SK-MEL-5 (cell line): ENCODE measurements around the gene NCOR2. TPM values are rescaled to one million over a fixed set of nuclear protein-coding genes. Genes with fewer than 3 reads are reported as not detected.

ENCODE experiments used
- DNase-seq: peaks from one replicate; pipeline ENCODE4 v3.0.0-alpha.2; 2016; ENCODE audit warnings: low read depth, low spot score
- in situ Hi-C: cut with HindIII; loops from 2 replicates; pipeline ENCODE4 v1.10.0; 2016; ENCODE audit warnings: low sequenced_read_pairs, high pct_unique_total_duplicates, low pct_unique_long_range_greater_than_20kb
- total RNA-seq: library from RNA; depleted of rRNA; stranded (reverse); fragments of >200 nt; shearing (Covaris generic); gene quantifications from 2 replicates; pipeline ENCODE4 v1.2.3, GENCODE V29; 2014

NCOR2 gene
- total RNA-seq, 1 experiment from 2014 or later: 23.3 TPM

GRCh38 chr12:124554429-124555029 is 12.9 kb downstream of the NCOR2 start:
- no peak for DNase-seq
- in situ Hi-C loops: no loop called here

GRCh38 chr12:124553862-124554428 is 13.5 kb downstream of the NCOR2 start:
- DNase-seq: no peak
- in situ Hi-C loops: no loop called here

- peak; percentile 16 for DNase-seq
Observed at GRCh38 chr12:124551268-124552144, 15.9 kb downstream of the NCOR2 start.

DNA sequence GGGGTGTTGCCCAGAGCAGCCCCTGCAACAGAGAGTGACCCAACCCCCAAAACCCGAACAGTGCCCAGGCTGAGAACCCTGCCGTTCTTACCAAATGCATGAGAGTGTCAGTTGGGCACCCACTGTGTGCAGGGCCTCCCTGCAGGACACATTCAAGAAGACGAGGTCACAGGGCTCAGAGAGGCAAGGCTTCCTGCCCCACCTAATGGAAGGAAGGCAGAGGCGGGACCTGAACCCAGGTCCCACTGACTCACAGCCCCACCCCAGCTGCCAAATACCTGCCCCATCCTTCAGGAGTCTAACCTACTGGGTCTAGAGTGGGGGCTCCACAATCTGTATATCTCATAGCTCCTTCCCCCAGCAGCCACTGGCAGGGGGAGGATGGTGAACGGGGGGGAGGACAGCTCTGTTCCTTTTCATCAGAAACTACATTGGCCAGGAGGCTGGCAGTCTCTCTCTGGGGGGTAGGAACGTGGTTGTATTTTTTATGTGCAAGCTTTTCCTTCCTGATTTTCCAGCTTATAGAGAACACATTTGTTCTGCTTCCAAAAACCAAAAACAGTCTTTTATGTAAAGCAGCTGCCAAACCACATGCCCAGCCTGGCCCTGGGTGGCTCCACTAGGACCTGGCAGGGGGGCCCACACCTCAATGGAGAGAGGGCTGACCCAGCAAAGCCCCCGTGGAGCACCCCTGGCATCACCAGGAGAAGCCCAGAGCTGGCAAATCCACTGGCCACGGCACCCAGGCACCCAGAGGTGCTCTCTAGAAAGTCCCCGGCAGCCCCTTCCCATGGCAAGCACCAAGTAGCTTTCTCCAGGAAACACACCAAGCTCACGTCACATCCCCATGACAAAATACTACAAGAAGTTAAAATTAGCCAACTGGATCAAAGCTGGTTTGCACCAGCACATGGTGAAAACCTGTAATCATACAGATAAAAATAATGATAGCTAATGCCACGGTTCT is 17.0 kb downstream of the NCOR2 start:
- DNase-seq: no peak

More at GRCh38 chr12:124551268-124552144, 15.9 kb downstream of the NCOR2 start:
- in situ Hi-C loops: no loop called here

GRCh38 chr12:124549629-124550028 is 17.8 kb downstream of the NCOR2 start:
- no peak for DNase-seq
- in situ Hi-C loops: no loop called here

More for the DNA sequence above, 17.0 kb downstream of the NCOR2 start:
- in situ Hi-C loops: no loop called here

- peak; percentile 53 for DNase-seq
- in situ Hi-C loops: no loop called here
Observed at GRCh38 chr12:124548854-124549378, 18.5 kb downstream of the NCOR2 start.

- no peak for DNase-seq
- in situ Hi-C loops: no loop called here
Observed at GRCh38 chr12:124547626-124548025, 19.8 kb downstream of the NCOR2 start.

GRCh38 chr12:124545508-124546418 is 21.6 kb downstream of the NCOR2 start:
- DNase-seq: no peak
- in situ Hi-C loops: no loop called here

DNA sequence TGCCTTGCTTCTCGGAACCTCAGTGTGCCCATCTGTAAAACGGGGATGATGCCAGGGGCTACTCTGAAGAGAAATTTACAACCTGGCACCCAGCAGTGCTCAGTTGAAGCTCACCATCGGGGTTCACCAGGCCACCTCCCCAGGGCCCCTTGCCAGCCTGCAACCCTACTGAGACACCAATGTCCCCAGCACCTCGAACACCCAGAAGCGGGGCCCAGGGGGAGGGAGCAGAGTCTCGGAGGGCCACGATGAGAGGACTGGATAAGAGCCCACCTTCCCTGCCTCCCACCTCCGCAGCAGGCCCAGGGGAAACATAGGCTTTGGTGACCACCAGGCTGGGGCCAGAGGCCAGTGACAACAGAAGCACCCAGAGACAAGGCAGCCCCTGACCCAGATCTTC is 22.4 kb downstream of the NCOR2 start:
- DNase-seq: no peak
- in situ Hi-C loops: no loop called here

GRCh38 chr12:124544311-124544970 is 23.0 kb downstream of the NCOR2 start:
- no peak for DNase-seq
- in situ Hi-C loops: no loop called here

DNA sequence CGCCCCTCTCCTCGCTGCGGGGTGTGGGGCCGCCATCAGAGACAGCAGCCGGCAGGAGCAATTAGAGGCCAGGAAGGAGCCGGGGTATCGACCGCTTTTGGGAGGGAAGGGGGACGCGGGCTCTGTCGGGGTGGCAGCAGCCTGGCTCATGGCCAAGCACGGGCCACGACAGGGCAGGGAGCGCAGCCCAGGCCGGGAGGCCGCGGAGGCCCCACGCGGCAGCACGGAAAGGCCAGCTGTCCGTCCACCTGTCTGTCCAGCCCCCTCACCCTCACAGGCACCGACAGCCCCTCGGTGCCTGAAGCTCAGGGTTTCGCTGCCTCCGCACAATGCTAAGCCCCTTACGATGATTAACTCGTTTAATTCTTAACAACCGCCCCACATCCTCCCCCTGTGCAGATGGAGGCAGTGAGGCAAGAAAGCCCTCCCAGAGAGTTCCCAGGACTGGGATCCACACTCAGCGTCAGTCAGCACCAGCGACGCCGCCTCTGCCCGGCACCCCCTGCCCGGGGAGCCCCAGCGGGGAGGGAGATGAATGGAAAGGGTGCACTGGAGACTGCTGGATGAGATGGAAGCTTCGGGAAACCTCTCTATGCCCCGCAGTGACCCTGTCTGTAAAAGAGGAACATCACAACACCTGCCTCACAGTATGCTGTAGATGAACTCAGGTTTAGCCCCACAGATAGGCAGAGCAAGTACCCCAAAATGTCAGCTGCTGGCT is 23.7 kb downstream of the NCOR2 start:
- in situ Hi-C loops: no loop called here
- no peak for DNase-seq

DNA sequence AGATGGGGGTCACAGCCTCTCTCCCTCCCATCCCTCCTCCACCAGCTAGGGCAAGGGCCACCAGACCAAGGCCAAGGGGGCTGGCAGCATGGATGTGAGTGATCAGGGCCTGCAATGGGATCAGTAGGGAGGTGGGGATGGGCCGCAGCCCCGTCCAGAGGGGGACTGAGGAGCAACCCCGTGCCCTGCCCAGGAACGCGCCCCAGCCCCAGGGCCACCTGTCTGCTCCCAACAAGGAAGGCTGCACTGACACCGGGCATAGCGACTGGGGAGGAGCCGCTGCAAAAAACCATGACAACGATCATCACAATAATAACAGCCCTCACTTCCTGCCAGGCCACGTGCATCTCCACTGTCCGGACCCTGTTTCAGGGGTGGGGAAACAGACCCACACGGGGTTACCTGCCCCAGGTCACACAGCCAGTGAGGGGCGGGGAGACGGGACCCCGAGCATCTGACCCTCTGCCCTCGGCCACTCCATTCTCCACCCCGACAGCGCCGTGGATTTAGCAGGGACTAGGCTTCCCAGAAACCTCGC is 24.3 kb downstream of the NCOR2 start:
- DNase-seq: no peak
- in situ Hi-C loops: no loop called here

- in situ Hi-C loops: no loop called here
- DNase-seq: no peak
Observed at GRCh38 chr12:124542021-124542949, 25.1 kb downstream of the NCOR2 start.

- no peak for DNase-seq
- in situ Hi-C loops: no loop called here
Observed at GRCh38 chr12:124541322-124541721, 26.1 kb downstream of the NCOR2 start.
